ENCODE data around the gene CDCP2.

CDCP2 gene

DNA sequence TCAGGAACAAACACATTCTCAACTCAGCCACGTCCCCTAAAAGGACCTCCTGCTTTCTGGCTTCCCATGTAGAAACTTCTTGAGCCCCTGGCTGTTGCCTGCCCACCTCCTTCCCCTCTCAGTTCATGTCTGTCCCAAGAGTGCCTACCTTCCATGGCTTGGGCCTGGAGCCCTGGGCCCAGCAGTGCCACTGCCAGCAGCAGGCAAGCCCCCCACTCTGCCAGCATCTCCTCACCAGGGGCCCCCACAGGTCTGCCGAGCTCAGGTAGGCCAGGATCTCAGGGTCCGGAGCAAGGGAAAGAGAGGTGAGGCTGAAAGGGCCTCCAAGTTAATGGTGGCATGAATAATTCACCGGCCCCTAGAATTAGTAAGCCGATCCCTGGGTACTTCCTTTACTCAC, at the start of gene CDCP2:
Gene CDCP2, minus strand, starts transcription at position 305 of the 400 bp plus-strand sequence. Its CDS starts 78 bp downstream, at position 227.
- DNase-seq, result no peak

DNA sequence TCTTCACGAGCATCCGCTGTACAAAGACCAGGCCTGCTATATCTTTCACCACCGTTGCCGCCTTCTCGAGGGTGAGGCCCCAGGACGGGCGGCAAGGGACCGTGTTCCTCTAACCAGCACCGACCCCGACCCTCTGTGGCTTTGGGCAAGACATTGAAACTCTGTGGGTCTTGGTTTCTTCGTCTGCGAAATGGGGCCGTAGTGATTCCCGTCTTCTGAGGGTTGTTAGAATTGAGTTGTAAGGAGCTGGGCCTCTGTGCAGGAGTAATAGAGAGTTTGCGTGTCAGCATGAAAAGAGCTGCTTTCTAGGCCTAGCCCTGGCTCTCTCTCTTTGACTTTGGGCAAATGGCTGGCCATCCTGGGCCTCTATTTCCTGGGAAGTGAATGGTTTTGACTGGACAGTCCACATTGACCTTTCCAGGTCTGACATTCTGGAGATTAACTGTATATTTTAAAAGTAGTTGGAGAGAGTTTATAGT, 47.8 kb upstream of the CDCP2 start:
- no peak for DNase-seq

DNA sequence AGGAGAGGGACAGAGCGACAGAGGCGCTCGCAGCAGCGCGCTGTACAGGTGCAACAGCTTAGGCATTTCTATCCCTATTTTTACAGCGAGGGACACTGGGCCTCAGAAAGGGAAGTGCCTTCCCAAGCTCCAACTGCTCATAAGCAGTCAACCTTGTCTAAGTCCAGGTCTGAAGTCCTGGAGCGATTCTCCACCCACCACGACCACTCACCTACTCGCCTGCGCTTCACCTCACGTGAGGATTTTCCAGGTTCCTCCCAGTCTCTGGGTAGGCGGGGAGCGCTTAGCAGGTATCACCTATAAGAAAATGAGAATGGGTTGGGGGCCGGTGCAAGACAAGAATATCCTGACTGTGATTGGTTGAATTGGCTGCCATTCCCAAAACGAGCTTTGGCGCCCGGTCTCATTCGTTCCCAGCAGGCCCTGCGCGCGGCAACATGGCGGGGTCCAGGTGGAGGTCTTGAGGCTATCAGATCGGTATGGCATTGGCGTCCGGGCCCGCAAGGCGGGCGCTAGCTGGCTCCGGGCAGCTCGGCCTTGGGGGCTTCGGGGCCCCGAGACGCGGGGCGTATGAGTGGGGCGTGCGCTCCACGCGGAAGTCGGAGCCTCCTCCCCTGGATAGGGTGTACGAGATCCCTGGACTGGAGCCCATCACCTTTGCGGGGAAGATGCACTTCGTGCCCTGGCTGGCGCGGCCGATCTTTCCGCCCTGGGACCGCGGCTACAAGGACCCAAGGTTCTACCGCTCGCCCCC, 47.1 kb upstream of the CDCP2 start, which contains the start of the genes CYB5RL and MRPL37:
Gene CYB5RL, minus strand, starts transcription at position 266 of the 754 bp plus-strand sequence. CDS start 4,414 bp downstream, outside the sequence.
Gene MRPL37, plus strand, starts transcription at position 403 of the 754 bp plus-strand sequence. Its CDS starts 77 bp downstream, at position 480.
- DNase-seq, result peak; percentile 89

GRCh38 chr1:54199151-54199764, 46.5 kb upstream of the CDCP2 start:
- no peak for DNase-seq

DNA sequence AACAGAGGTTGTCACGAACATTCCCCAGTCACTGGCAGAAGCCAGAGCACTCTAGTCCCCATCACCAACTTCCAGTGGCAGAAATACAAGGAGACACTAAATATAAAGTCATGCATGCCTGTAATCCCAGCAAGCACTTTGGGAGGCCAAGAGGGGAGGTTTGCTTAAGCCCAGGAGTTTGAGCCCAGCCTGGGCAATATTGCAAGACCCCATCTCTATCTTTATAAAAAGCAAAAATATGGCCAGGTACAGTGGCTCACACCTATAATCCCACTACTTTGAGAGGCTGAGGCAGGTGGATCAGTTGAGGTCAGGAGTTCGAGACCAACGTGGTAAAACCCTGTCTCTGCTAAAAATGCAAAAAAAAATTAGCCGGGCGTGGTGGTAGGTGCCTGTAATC, 40.7 kb upstream of the CDCP2 start:
- no peak for DNase-seq

DNA sequence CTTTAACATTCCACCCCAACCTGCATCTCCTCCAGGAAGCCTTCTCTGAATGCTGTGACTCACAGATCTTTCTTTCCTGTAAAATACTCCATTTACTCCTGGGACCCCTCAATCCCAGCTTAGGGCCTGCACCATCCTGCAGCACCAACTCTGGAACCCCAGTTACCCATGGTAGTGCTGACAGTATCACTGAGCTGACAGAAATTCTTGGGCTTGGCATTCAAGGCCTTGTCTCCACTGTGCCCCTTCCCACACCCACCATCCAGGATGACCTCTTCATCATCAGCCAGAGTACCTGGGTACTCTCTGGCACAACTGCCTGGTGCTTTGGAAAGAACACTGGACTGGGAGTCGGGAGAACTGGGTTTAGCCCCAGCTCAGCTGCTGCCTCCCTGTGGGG, 38.7 kb upstream of the CDCP2 start:
- no peak for DNase-seq

DNA sequence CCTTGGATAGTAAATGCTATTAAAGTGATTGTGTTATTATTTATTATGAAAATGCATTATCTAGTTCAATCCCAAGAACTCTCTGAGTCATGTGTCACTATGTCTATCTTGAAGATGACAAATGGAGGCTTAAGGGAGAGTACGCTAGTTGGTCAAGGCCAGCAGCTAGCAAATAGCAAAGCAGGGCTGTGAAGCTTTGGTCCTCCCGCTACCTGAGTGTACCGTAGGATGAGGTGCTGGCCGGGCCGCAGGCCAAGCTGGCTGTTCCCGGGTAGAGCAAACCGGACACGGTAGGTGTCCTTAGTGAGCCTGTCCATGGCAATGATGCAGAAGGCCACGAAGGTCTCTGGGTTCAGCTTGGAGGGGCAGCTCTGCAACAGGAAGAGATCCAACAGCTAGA, 37.7 kb upstream of the CDCP2 start:
- DNase-seq, result no peak

DNA sequence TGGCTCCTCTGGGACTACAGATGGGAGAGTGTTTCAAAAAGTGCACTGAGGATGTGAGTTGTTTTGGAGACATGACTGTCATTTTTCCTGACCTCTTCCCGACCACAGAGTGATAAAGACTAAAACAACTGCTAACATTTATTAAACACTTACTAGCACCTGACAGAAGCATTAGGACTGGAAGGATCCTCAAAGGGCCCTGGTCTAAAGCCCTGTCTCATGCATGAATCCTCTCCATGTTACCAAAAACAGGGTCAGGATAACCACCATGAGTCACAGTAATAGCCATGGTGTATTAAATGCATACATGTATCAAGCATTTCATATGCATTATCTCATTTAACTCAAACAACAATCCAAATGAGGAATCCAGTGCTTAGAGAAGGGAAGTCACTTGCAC, 35.5 kb upstream of the CDCP2 start:
- no peak for DNase-seq

- no peak for DNase-seq
Measured at GRCh38 chr1:54186056-54186455, 33.3 kb upstream of the CDCP2 start.

DNA sequence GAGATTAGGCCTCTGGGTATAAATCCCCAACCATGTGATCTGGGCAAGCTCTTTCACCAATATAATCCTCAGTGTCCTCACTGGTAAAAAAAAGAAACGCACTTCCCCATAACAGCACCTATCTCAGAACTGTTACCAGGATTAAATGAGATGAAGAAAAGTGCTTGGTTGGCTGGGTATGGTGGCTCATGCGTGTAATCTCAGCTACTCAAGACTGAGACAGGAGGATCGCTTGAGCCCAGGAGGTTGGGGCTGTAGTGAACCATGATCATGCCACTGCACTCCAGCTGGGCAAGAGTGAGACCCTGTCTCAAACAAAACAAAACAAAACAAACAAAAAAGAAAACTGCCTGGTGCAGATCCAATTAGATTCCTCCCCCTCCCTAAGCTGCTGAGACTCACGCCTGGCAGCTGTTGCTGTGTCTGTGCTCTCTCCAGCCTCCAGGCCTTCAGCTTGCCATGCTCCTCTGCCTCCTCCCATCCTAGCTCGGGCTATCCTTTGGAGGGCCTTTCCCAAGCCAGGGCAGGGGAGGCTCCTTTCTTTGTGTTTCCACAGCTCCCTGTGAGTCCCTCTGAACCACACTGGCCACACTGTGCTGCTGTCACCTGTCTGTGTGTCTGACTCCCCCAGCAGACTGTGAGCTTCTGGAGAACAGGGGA, 28.0 kb upstream of the CDCP2 start:
- no peak for DNase-seq

- DNase-seq, result no peak
Measured at GRCh38 chr1:54178296-54179070, 25.7 kb upstream of the CDCP2 start.

DNA sequence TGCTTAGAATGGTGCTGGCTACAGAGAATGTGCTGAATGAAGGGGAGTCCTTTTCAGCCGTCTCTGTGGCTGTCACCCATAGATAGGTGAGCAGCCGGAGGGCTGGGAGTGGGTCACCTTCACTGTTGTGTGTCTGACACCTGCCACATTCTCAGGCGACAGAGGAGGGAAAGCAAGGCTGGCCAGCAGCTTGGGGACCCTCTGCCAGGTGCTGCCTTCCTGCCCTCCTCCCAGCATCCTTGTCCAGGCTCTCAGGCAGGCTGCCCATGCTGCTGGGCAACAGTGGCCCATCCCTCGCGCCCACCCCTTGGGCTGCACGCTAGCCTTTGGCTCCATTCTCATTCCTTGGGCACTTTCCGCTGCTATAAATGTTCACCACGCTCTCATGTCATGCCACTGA, 24.9 kb upstream of the CDCP2 start:
- DNase-seq, result no peak

GRCh38 chr1:54176621-54177327, 24.0 kb upstream of the CDCP2 start:
- no peak for DNase-seq

- DNase-seq, result no peak
Measured at GRCh38 chr1:54174106-54174505, 21.3 kb upstream of the CDCP2 start.

- DNase-seq, result no peak
Measured at GRCh38 chr1:54173681-54174080, 20.9 kb upstream of the CDCP2 start.

GRCh38 chr1:54172614-54173599, 20.1 kb upstream of the CDCP2 start:
- no peak for DNase-seq

- no peak for DNase-seq
Measured at GRCh38 chr1:54171606-54172005, 18.8 kb upstream of the CDCP2 start.

DNA sequence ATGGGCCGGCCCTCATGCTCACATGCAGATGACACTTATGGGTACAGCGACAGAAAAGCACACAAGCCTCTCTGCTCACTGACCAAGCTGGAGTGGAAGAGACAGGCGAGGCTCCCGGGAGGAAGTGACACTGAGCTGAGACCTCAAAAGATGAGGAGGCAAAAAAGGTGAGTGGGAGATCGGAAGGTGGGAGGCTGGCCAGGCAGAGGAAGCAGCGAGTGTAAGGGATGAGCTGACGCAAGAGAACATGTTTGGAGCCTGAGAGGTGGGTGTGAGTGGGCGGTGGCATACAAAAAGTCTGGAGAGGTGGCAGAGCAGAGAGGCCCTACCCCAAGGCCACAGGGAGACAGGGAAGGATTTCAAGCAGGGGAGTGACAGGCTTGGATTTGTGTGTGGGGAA, 18.2 kb upstream of the CDCP2 start:
- DNase-seq, result peak; percentile 7

- no peak for DNase-seq
Measured at GRCh38 chr1:54169068-54169467, 16.3 kb upstream of the CDCP2 start.

GRCh38 chr1:54168206-54168965, 15.6 kb upstream of the CDCP2 start:
- no peak for DNase-seq

All from CD4-positive, alpha-beta T cell treated with Interleukin-6 for 4 hours (primary cell).